Astrocyte of the cerebellum (primary cell): ENCODE results near the gene JCAD.

Experiments used
- DNase-seq: peaks from one replicate; pipeline ENCODE4 v3.0.0-alpha.2; 2011; ENCODE audit warnings: low read depth
- H3K4me3 ChIP-seq: 2 replicates; pipeline ENCODE4 v1.5.1; 2011; ENCODE audit warnings: mild to moderate bottlenecking, low read depth, low read length, moderate library complexity
- in situ Hi-C: cut with HindIII; loops from 2 replicates; pipeline ENCODE4 v1.10.0; 2017; ENCODE audit warnings: low sequenced_read_pairs
- TF ChIP-seq, protein P1 (sequence below): IDR thresholded peaks from 2 replicates; pipeline ENCODE4 v1.5.1; 2012; ENCODE audit warnings: low read length, low read depth, moderate library complexity, mild to moderate bottlenecking; ENCODE audit errors: missing control alignments

JCAD gene

DNA sequence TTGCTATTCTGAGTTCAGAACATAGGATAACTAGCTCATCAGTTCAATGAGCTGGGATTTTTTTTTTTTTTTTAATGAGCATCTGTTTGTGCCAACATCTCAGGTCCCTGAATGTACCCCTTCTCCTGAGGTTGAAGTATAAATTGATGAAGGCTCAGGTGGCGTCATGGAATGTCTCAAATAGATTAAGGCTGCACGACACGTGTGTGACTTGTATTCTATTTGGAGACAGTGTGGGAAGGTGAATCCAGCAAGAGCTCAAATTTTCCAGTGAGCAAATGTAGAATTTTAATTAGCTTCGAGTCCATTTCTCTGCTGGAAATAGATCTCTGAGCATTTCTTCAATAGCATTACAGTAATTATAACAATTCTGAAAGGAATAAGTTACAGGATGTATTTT lies 37.2 kb upstream of the JCAD start:
- no peak overlapping the region for H3K4me3 ChIP-seq
- DNase-seq: no peak
- in situ Hi-C loops: no loop called here
- TF ChIP-seq, protein P1, sequence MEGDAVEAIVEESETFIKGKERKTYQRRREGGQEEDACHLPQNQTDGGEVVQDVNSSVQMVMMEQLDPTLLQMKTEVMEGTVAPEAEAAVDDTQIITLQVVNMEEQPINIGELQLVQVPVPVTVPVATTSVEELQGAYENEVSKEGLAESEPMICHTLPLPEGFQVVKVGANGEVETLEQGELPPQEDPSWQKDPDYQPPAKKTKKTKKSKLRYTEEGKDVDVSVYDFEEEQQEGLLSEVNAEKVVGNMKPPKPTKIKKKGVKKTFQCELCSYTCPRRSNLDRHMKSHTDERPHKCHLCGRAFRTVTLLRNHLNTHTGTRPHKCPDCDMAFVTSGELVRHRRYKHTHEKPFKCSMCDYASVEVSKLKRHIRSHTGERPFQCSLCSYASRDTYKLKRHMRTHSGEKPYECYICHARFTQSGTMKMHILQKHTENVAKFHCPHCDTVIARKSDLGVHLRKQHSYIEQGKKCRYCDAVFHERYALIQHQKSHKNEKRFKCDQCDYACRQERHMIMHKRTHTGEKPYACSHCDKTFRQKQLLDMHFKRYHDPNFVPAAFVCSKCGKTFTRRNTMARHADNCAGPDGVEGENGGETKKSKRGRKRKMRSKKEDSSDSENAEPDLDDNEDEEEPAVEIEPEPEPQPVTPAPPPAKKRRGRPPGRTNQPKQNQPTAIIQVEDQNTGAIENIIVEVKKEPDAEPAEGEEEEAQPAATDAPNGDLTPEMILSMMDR: no peak

DNA sequence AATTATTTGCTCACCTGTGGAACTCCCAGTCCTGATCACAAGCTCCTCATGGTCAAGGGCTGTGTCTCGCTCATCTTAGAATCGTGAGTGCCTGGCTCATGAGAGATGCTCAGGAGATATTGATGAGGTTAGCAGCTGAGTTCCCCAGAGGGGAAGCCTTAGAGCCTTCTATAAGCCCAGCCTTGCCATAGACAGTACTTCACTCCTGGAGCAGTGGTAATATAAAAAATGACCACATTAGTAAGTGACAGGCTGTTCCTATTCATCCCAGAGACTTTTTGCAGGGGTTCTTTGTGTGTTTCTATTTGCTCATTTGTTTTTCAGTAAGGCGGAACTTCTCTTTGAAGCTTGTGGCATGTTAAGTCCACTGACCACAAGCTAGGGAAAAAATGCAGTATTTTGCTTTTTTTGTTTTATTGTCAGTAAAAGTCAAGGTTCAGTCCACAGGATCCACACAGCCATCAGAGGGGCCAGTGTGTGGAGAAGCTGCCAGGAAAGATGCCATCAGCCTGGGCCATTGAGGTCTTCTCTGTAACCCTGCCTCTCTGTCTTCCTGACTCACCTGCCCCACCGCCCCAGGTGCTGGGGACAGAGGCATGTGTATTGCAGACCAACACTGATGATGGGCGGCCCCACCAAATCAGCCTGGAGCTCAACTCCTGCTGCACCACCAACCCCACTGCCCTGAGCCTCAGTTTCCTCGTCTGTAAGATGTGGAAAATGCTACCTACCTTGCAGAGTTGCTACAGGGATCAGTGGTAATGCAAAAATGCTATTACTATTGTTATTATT lies 36.4 kb upstream of the JCAD start:
- DNase-seq: no peak
- H3K4me3 ChIP-seq: no peak overlapping the region
- in situ Hi-C loops: no loop called here
- TF ChIP-seq, protein P1: no peak

DNA sequence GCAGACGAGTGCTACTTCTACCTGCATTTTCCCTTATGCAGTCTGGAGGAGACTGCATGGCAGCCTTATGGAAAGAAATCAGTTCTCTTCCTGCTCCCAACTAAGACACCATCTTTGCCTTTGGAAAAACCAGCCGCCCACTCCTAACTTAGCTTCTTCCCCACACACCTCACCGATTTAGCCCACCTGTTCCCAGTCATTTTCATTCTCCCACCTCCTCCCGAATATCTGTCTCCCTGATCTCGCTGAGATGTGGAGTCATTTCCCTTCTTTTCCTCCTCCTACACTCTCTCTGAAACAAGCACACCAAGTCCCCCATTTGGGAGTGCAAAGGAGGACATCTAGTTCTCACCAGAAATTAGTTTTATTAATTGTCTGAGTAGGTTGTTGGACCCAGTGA lies 35.2 kb upstream of the JCAD start:
- H3K4me3 ChIP-seq: no peak overlapping the region
- in situ Hi-C loops: no loop called here
- TF ChIP-seq, protein P1: no peak
- no peak for DNase-seq

DNA sequence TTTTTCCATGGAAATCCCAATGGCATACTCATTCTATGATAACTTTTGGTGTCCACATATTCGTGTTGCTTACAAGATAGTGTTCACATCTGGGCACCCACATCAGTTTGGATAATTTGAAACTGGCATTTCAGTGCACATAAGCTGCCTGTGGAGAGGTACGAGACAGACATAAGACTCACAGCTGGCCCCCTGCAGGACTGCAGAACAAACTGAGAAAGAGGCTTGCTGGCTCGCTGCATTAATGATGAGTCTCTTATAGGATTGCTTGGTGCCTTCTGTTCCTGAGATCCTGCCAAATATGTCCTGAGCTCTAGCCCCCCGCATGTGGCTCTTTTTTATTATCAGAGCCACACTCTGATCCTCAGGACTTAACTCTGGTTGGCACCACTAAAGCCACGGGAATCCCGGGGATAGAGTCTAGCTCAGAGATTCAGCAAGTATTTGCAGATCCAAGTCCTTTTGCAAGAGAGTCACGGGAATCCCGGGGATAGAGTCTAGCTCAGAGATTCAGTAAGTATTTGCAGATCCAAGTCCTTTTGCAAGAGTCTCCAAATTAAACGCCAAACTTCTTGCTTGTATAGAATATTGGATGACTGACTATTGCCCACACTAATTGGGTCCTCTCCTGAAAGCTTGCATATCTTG lies 34.0 kb upstream of the JCAD start:
- DNase-seq: no peak
- in situ Hi-C loops: no loop called here
- TF ChIP-seq, protein P1: no peak
- no peak overlapping the region for H3K4me3 ChIP-seq

DNA sequence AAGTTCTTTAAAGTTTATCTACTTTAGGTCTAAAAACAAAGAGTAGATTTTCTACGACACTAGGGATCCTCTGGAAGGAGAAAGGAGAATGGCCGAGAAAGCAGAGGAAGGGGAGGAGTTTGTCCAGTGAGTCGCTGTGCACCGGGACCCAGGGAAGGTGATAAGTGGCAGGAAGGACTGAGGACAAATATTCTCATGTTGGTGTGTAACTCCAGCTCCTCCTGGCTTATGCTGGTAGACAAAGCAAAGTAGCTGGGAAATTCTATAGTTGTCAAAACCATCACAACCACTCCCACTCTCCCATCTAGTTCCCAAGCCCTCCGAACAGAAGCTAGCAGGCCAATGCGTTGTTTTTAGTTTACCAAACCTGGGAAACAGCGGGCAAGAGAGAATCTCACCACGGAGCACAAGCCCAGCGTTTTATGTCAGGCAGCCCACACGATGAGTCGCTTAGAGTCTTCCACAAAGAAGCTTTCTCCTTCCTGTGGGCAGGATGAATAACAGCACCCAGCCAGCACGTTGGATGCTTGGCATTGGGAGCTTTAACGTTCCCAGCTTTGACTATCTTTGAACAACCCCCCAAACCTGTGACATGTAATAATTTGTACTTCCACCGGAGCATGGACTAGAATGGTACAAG lies 32.9 kb upstream of the JCAD start:
- DNase-seq: no peak
- H3K4me3 ChIP-seq: no peak overlapping the region
- in situ Hi-C loops: no loop called here
- TF ChIP-seq, protein P1: no peak

DNA sequence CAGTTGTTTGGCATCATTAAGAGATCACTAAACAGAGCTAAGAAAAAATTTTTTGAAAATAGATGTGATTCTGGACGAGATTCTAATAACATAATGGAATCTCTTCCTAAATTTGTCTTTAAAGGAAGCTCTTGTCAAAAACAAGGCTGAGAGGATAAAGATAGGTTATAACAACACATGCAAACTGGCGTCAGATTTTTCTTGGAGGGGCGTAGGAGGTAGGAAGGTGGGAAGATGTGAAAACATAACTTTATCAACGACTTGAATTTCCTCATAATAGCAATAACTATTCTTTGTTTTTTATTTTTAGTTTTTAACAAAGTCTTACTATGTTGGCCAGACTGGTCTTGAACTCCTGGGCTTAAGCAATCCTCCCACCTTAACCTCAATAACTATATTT lies 31.8 kb upstream of the JCAD start:
- H3K4me3 ChIP-seq: no peak overlapping the region
- DNase-seq: no peak
- TF ChIP-seq, protein P1: no peak
- in situ Hi-C loops: no loop called here
